ENCODE measurements around the gene PDE10A. TPM values are rescaled to one million over a fixed set of nuclear protein-coding genes. Genes with fewer than 3 reads are reported as not detected.

The PDE10A gene
- polyA plus RNA-seq, 3 donors: not detected

- Mint-ChIP-seq H3K9me3 (peaks cover 2 to 14% (median 5%) of the 10 kb centered on the region in 7 donors), H3K4me3 (no peak overlapping the region), H3K36me3 (no peaks in the 10 kb centered on the region), H3K27ac (no peak overlapping the region), H3K27me3 (ENCODE audit: low read depth in 3 of 3) (peaks cover 0 to 2% (median 0%) of the 10 kb centered on the region in 3 donors), H3K4me1 (no peaks in the 10 kb centered on the region)
- Histone ChIP-seq H3K9ac (ENCODE audit: insufficient read depth, low read length, poor library complexity, severe bottlenecking) (no peak overlapping the region), H3K36me3 (replicated peaks in 1 of 2; ENCODE audit: control insufficient read depth in 1 of 2, insufficient read depth in 2 of 2, low read length in 2 of 2) (no peaks in the 10 kb centered on the region), H3K79me2 (ENCODE audit: insufficient read depth, low read length) (no peaks in the 10 kb centered on the region), H2AFZ (ENCODE audit: insufficient read depth, low read depth, low read length, poor library complexity, severe bottlenecking) (no peak overlapping the region), H3K4me3 (replicated peaks in 1 of 3; ENCODE audit: low read depth in 2 of 3, low read length in 3 of 3) (no peak overlapping the region), H3K4me1 (ENCODE audit: control insufficient read depth in 1 of 2, insufficient read depth in 2 of 2, low read length in 2 of 2) (no peaks in the 10 kb centered on the region), H3K4me2 (replicated peaks; ENCODE audit: extremely low read depth, low read length, poor library complexity, severe bottlenecking) (no peak overlapping the region), H3K9me3 (replicated peaks in 1 of 2; ENCODE audit: control insufficient read depth in 1 of 2, insufficient read depth in 1 of 2, low read length in 2 of 2) (peaks cover 10 to 21% of the 10 kb centered on the region in 2 donors), H3K27me3 (ENCODE audit: control insufficient read depth in 2 of 2, insufficient read depth in 2 of 2, low read length in 2 of 2) (no peaks in the 10 kb centered on the region), H4K20me1 (ENCODE audit: insufficient read depth, low read length) (no peaks in the 10 kb centered on the region), H3K27ac (ENCODE audit: low read depth in 1 of 2, low read length in 2 of 2) (no peak overlapping the region)
- DNase-seq: no peak
- TF ChIP-seq, protein P1, sequence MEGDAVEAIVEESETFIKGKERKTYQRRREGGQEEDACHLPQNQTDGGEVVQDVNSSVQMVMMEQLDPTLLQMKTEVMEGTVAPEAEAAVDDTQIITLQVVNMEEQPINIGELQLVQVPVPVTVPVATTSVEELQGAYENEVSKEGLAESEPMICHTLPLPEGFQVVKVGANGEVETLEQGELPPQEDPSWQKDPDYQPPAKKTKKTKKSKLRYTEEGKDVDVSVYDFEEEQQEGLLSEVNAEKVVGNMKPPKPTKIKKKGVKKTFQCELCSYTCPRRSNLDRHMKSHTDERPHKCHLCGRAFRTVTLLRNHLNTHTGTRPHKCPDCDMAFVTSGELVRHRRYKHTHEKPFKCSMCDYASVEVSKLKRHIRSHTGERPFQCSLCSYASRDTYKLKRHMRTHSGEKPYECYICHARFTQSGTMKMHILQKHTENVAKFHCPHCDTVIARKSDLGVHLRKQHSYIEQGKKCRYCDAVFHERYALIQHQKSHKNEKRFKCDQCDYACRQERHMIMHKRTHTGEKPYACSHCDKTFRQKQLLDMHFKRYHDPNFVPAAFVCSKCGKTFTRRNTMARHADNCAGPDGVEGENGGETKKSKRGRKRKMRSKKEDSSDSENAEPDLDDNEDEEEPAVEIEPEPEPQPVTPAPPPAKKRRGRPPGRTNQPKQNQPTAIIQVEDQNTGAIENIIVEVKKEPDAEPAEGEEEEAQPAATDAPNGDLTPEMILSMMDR (IDR thresholded peaks at IDR 0.05): no peak
- intact Hi-C loops (cut with micrococcal nuclease): no loop called here
- 80% methylated on average over 1 of the region's 3 CpGs for WGBS (ENCODE audit: insufficient coverage)
These were observed 82.9 kb downstream of the PDE10A start for GRCh38 chr6:165580136-165580535.

DNA sequence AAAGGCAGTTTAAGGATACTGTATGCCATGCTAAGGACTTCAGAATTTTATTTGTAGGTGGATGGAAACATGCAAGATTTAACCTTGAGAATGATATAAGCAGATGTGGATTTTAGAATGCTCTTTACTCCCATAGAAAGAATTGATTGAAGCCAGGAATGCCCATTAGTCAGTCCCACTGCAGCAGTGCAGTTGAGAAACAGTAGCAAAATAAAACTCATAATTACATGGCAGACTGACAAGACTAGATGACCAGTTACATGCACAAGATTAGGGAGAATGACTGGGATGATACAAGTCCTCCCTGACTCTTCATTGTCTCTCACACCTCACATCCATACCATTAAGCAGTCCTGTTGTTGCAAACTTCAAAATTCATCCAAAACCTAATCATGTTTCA is 83.9 kb downstream of the PDE10A start:
- H3K36me3 Mint-ChIP-seq: no peaks in the 10 kb centered on the region
- H3K27me3 Mint-ChIP-seq (ENCODE audit: low read depth in 3 of 3): peaks cover 0 to 2% (median 0%) of the 10 kb centered on the region in 3 donors
- H3K4me1 Mint-ChIP-seq: no peaks in the 10 kb centered on the region
- H3K9me3 Mint-ChIP-seq: peaks cover under 1 to 10% (median 3%) of the 10 kb centered on the region in 7 donors
- Histone ChIP-seq H3K9me3 (replicated peaks in 1 of 2; ENCODE audit: control insufficient read depth in 1 of 2, insufficient read depth in 1 of 2, low read length in 2 of 2) (peaks cover 5 to 14% of the 10 kb centered on the region in 2 donors), H3K36me3 (replicated peaks in 1 of 2; ENCODE audit: control insufficient read depth in 1 of 2, insufficient read depth in 2 of 2, low read length in 2 of 2) (no peaks in the 10 kb centered on the region), H3K79me2 (ENCODE audit: insufficient read depth, low read length) (no peaks in the 10 kb centered on the region), H2AFZ (ENCODE audit: insufficient read depth, low read depth, low read length, poor library complexity, severe bottlenecking) (no peak overlapping the region), H3K9ac (ENCODE audit: insufficient read depth, low read length, poor library complexity, severe bottlenecking) (no peak overlapping the region), H3K27ac (ENCODE audit: low read depth in 1 of 2, low read length in 2 of 2) (no peak overlapping the region), H3K27me3 (ENCODE audit: control insufficient read depth in 2 of 2, insufficient read depth in 2 of 2, low read length in 2 of 2) (no peaks in the 10 kb centered on the region), H3K4me3 (replicated peaks in 1 of 3; ENCODE audit: low read depth in 2 of 3, low read length in 3 of 3) (no peak overlapping the region), H3K4me1 (ENCODE audit: control insufficient read depth in 1 of 2, insufficient read depth in 2 of 2, low read length in 2 of 2) (no peaks in the 10 kb centered on the region), H3K4me2 (replicated peaks; ENCODE audit: extremely low read depth, low read length, poor library complexity, severe bottlenecking) (no peak overlapping the region), H4K20me1 (ENCODE audit: insufficient read depth, low read length) (no peaks in the 10 kb centered on the region)
- no peak for DNase-seq
- TF ChIP-seq, protein P1 (IDR thresholded peaks at IDR 0.05): no peak
- no peak overlapping the region for H3K27ac Mint-ChIP-seq
- H3K4me3 Mint-ChIP-seq: no peak overlapping the region
- intact Hi-C loops (cut with micrococcal nuclease): no loop called here

All from CD14-positive monocyte (primary cell).